Esophagus (tissue), 2 donors: Measurements from ENCODE around the gene C1QTNF2. TPM values are rescaled to one million over a fixed set of nuclear protein-coding genes. Genes with fewer than 3 reads are reported as not detected.

Experiments used
- H3K27ac ChIP-seq, 2 donors: one replicate each; pipeline ENCODE4 v1.5.1; 2013; ENCODE audit warnings: low read depth in 2 of 2, mild to moderate bottlenecking in 2 of 2, inconsistent platforms in 1 of 2, low read length in 1 of 2, moderate library complexity in 1 of 2
- H3K27me3 ChIP-seq, 2 donors: one replicate each; pipeline ENCODE4 v1.6.1; 2013; ENCODE audit warnings: low read length in 2 of 2, control low read depth in 1 of 2, mild to moderate bottlenecking in 1 of 2; ENCODE audit not compliant: insufficient read depth in 2 of 2, control insufficient read depth in 1 of 2
- H3K36me3 ChIP-seq, 2 donors: one replicate each; pipeline ENCODE4 v1.6.1; 2013; ENCODE audit warnings: low read length in 1 of 2; ENCODE audit not compliant: control insufficient read depth in 2 of 2, insufficient read depth in 2 of 2
- H3K4me1 ChIP-seq, 2 donors: one replicate each; pipeline ENCODE4 v1.6.1; 2013; ENCODE audit warnings: low read length in 1 of 2; ENCODE audit not compliant: control insufficient read depth in 2 of 2, insufficient read depth in 2 of 2
- H3K4me3 ChIP-seq, 2 donors: one replicate each; pipeline ENCODE4 v1.5.1; 2013; ENCODE audit warnings: low read length in 2 of 2, mild to moderate bottlenecking in 2 of 2, low read depth in 1 of 2, moderate library complexity in 1 of 2
- H3K9me3 ChIP-seq, 2 donors: one replicate each; pipeline ENCODE4 v1.6.1; 2013; ENCODE audit warnings: mild to moderate bottlenecking in 2 of 2, low read depth in 1 of 2, low read length in 1 of 2, moderate library complexity in 1 of 2; ENCODE audit not compliant: control insufficient read depth in 2 of 2, insufficient read depth in 1 of 2
- WGBS, 2 donors: extraction: QIAGEN DNeasy Blood & Tissue Kit; methylation state at CpG; one replicate each; pipeline ENCODE4 v1.1.7; 2013; 5-methylcytosine and 5-hydroxymethylcytosine counted together
- polyA plus RNA-seq, 2 donors: library from polyadenylated mRNA; stranded (reverse); fragments of 200-250 nt; gene quantifications; one replicate each; pipeline ENCODE4 v1.2.3, GENCODE V29; 2013
- donor health status: healthy with polysubstance abuse.
- donor health status: Bipolar disorder and iron deficiency.

C1QTNF2 gene
- polyA plus RNA-seq, 2 donors = 0.53 to 0.69 TPM

DNA sequence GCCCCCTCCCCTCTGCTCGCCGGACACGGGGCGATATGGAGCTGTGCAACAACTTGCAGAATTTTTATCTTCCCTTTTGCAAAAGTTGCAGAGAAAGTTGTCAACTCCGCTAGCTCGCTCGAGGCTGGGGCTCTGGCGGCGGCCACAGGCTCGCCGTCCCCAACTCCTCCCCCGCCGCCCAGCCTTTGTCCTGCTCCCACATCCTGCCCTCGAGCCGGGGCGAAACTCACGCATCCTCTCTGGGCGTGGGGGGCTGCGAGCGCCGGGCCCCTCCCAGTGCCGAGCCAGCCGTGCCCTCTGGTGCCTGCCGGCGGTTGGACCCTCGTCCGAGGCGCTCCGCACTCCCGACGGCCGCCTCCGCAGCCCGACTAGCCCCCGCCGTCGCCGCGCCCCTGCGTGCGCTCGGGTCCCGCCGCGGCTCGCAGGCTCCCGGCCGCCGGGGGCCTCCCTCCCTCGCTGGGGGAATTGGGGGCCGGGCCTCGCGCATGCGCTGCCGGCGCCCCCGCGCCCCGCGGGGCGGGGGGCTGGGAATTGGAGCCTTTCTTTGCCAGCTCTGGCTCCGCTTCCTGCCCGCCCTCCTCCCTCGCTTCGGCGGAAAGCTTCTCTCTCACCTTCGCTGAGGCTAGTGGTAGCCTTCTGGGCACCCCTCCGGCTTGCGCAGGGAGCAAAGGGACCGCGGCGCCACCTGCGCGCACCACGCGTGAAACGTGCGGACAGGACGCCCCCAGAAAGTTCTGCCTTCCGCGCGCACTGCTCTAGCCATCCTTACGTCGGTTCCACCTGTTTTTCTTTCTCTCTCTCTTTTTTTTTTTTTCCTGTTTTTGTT lies 58.1 kb downstream of the C1QTNF2 start, which contains the start of gene CCNJL:
CCNJL (minus strand) TSS at position 431 of the 826 bp plus-strand sequence. CDS start 641 bp downstream, outside the sequence.
- H3K36me3 ChIP-seq = no peaks in the 10 kb centered on the region

GRCh38 chr5:160311491-160312133 lies 58.8 kb downstream of the C1QTNF2 start:
- peak overlapping the region; percentile 53 to 59 for H3K4me3 ChIP-seq
- H3K36me3 ChIP-seq = no peaks in the 10 kb centered on the region
- H3K4me1 ChIP-seq = peaks cover 0 to 5% of the 10 kb centered on the region in 2 donors
- H3K27me3 ChIP-seq = peaks cover 0 to 9% of the 10 kb centered on the region in 2 donors
- H3K27ac ChIP-seq = no peak overlapping the region
- no peaks in the 10 kb centered on the region for H3K9me3 ChIP-seq
- 5 to 7% methylated on average over 45 of the region's 45 CpGs for WGBS, 2 donors

More for the DNA sequence above, 58.1 kb downstream of the C1QTNF2 start, which contains the start of gene CCNJL:
- Histone ChIP-seq H3K4me1 (peaks cover 0 to 5% of the 10 kb centered on the region in 2 donors), H3K4me3 (peak within 1 kb of the TSS; percentile 53 to 59), H3K27ac (no peak within 1 kb of the TSS), H3K27me3 (peaks cover 0 to 9% of the 10 kb centered on the region in 2 donors), H3K9me3 (no peaks in the 10 kb centered on the region)
- WGBS, 2 donors = 0 to 1% methylated on average over 63 to 84 of the region's 84 CpGs

GRCh38 chr5:160310552-160311295 lies 59.7 kb downstream of the C1QTNF2 start:
- no peaks in the 10 kb centered on the region for H3K9me3 ChIP-seq
- H3K4me3 ChIP-seq = no peak overlapping the region
- H3K27me3 ChIP-seq = peaks cover 0 to 9% of the 10 kb centered on the region in 2 donors
- peaks cover 0 to 5% of the 10 kb centered on the region in 2 donors for H3K4me1 ChIP-seq
- 94% methylated on average over 4 of the region's 4 CpGs for WGBS, 2 donors
- no peak overlapping the region for H3K27ac ChIP-seq
- H3K36me3 ChIP-seq = no peaks in the 10 kb centered on the region

DNA sequence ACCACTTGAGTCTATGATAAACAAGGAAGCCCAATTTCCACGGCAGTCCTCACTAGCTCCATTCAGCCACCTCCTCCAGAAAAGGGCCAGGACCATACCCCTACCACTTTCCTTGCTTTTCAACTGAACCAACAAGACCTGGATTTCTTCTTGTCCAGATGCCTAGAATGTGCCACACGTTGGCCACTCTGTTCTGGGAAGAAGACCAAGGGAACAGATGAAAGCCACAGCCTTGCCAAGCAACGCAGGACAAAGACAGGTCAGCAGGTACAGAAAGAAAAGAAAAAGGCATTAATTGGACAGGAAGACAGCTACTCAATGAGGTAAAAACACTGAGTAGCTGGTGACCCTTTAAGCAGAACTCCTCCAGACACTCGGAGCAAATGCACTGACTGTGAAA lies 60.3 kb downstream of the C1QTNF2 start:
- 78% methylated on average over 4 of the region's 4 CpGs for WGBS, 2 donors
- H3K4me1 ChIP-seq = peaks cover 0 to 5% of the 10 kb centered on the region in 2 donors
- H3K27ac ChIP-seq = no peak overlapping the region
- H3K27me3 ChIP-seq = peaks cover 0 to 9% of the 10 kb centered on the region in 2 donors
- H3K9me3 ChIP-seq = no peaks in the 10 kb centered on the region
- H3K36me3 ChIP-seq = no peaks in the 10 kb centered on the region
- H3K4me3 ChIP-seq = no peak overlapping the region

DNA sequence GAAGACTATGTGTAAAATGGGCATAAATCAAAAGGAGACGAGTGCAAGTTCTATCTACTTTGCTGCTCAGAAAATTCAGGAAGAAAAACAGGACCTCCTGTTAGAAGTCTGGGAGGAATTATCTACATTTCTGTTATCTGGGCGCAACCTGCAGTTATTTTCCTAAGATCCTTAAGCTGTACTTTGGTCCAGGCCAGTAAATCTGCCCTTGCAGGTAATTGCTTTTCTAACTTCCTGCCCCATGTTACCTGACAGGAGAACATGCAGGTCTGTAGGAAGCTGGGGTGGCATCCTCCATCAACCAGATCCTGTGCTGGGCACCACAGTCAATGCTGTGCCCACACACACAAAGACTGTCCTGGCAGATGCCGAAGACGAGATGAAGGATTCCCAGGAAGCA lies 63.7 kb downstream of the C1QTNF2 start:
- Histone ChIP-seq H3K9me3 (no peaks in the 10 kb centered on the region), H3K27me3 (peaks cover 0 to 4% of the 10 kb centered on the region in 2 donors), H3K4me1 (peaks cover 0 to 1% of the 10 kb centered on the region in 2 donors), H3K27ac (no peak overlapping the region), H3K4me3 (no peak overlapping the region), H3K36me3 (no peaks in the 10 kb centered on the region)
- 82 to 90% methylated on average over 4 of the region's 4 CpGs for WGBS, 2 donors

DNA sequence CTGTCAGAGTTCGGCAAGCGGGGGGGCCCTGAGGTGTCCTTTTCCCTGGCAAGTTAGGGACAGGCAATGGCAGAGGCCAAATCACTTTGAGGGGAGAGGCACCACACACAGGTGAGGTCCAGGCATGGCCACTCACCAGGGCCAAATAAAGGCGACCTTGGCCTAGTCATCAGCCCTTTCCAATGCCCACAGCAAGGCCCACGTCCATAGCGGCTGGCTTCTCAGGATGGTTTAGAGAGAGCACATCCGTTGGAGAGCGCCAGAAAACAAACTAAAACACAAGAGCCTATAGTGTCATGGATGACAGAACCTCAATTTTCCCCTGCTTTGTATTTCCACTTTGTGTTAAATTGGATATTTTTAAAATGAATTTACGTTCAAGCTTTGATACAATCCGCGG lies 65.1 kb downstream of the C1QTNF2 start:
- 94 to 95% methylated on average over 10 of the region's 10 CpGs for WGBS, 2 donors
- H3K27ac ChIP-seq = no peak overlapping the region
- H3K9me3 ChIP-seq = no peaks in the 10 kb centered on the region
- H3K36me3 ChIP-seq = no peaks in the 10 kb centered on the region
- no peaks in the 10 kb centered on the region for H3K27me3 ChIP-seq
- no peaks in the 10 kb centered on the region for H3K4me1 ChIP-seq
- no peak overlapping the region for H3K4me3 ChIP-seq

DNA sequence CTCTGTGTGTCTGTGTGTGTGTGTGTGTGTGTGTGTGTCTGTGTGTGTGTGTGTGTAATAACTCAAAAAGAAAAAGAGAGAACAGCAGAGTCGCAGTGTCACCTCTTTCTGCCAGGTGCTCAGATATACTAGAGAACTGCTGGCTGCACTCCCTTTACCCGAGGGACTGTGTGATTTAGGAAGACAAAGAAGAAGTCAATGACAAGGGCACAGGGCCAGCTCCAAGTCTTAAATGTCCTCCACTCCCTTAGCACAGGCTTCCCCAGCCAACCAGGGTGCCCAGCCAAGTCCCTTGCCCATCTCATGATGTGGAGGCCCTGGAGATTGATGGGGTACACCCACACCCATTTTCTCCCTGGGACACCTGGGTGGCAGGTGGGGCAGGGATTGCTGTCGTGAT lies 66.7 kb downstream of the C1QTNF2 start:
- H3K4me1 ChIP-seq = no peaks in the 10 kb centered on the region
- H3K4me3 ChIP-seq = no peak overlapping the region
- 48 to 56% methylated on average over 3 of the region's 3 CpGs for WGBS, 2 donors
- no peaks in the 10 kb centered on the region for H3K36me3 ChIP-seq
- H3K27me3 ChIP-seq = no peaks in the 10 kb centered on the region
- no peaks in the 10 kb centered on the region for H3K9me3 ChIP-seq
- H3K27ac ChIP-seq = no peak overlapping the region

GRCh38 chr5:160298189-160298588 lies 72.2 kb downstream of the C1QTNF2 start:
- H3K9me3 ChIP-seq = no peaks in the 10 kb centered on the region
- H3K4me3 ChIP-seq = no peak overlapping the region
- H3K27me3 ChIP-seq = no peaks in the 10 kb centered on the region
- H3K4me1 ChIP-seq = no peaks in the 10 kb centered on the region
- H3K36me3 ChIP-seq = no peaks in the 10 kb centered on the region
- no peak overlapping the region for H3K27ac ChIP-seq
- 95% methylated on average over 10 of the region's 10 CpGs for WGBS, 2 donors

GRCh38 chr5:160297776-160298175 lies 72.7 kb downstream of the C1QTNF2 start:
- WGBS, 2 donors = 83 to 89% methylated on average over 5 of the region's 5 CpGs
- H3K9me3 ChIP-seq = no peaks in the 10 kb centered on the region
- no peaks in the 10 kb centered on the region for H3K36me3 ChIP-seq
- H3K27me3 ChIP-seq = no peaks in the 10 kb centered on the region
- no peak overlapping the region for H3K27ac ChIP-seq
- no peaks in the 10 kb centered on the region for H3K4me1 ChIP-seq
- H3K4me3 ChIP-seq = no peak overlapping the region
